HG03066 (cell line): ENCODE data around the gene RTP3.
"Not testable (repeated sequence)": the region's sequence is repeated elsewhere in the genome, so short reads cannot be mapped to it uniquely, and the experiment has no call there.

Source experiments
- ATAC-seq: cut with Tn5 transposase; IDR thresholded peaks from one replicate; pipeline ENCODE4 v1.9.1; 2021; ENCODE audit warnings: low read depth; ENCODE audit not compliant: unreplicated experiment

RTP3 gene

GRCh38 chr3:46542801-46543201, 45.0 kb downstream of the RTP3 start:
- ATAC-seq: no peak

- ATAC-seq: no peak
Measured at GRCh38 chr3:46544771-46545503, 47.2 kb downstream of the RTP3 start.

GRCh38 chr3:46545818-46546630, 48.2 kb downstream of the RTP3 start:
- ATAC-seq: no peak

GRCh38 chr3:46546896-46547440, 49.2 kb downstream of the RTP3 start:
- ATAC-seq: no peak

- not testable (repeated sequence) for ATAC-seq
Measured at GRCh38 chr3:46548611-46549010, 50.8 kb downstream of the RTP3 start.

GRCh38 chr3:46549408-46549904, 51.7 kb downstream of the RTP3 start:
- no peak for ATAC-seq

- ATAC-seq: no peak
Measured at GRCh38 chr3:46549989-46550388, 52.2 kb downstream of the RTP3 start.
